SK-N-SH treated with all-trans-retinoic acid at 6 μM for 48 hours (cell line): ENCODE measurements around the gene SRPRA.

ENCODE experiments used
- BACH2 ChIP-seq: fragments of 250-450 bp; sonication (Bioruptor Pico); IDR thresholded peaks from 2 replicates; pipeline ENCODE4 v1.9.0; 2021; ENCODE audit warnings: mild to moderate bottlenecking, borderline replicate concordance
- CREB5 ChIP-seq: fragments of 250-450 bp; sonication (Bioruptor Pico); IDR thresholded peaks from 2 replicates; pipeline ENCODE4 v1.5.1; 2020; ENCODE audit warnings: low read depth, mild to moderate bottlenecking, moderate library complexity
- PATZ1 ChIP-seq: fragments of 250-450 bp; sonication (Bioruptor Pico); IDR thresholded peaks from 2 replicates; pipeline ENCODE4 v1.8.0; 2020; ENCODE audit warnings: mild to moderate bottlenecking, moderate library complexity, borderline replicate concordance
- POU6F1 ChIP-seq: fragments of 250-450 bp; sonication (Bioruptor Pico); IDR thresholded peaks from 2 replicates; pipeline ENCODE4 v1.8.0; 2021; ENCODE audit warnings: low read depth, mild to moderate bottlenecking, moderate library complexity, borderline replicate concordance
- RARB ChIP-seq: fragments of 250-450 bp; sonication (Bioruptor Pico); IDR thresholded peaks from 2 replicates; pipeline ENCODE4 v1.8.0; 2021; ENCODE audit warnings: mild to moderate bottlenecking, moderate library complexity
- SNAI2 ChIP-seq: fragments of 250-450 bp; sonication (Bioruptor Pico); IDR thresholded peaks from 2 replicates; pipeline ENCODE4 v1.5.0; 2020; ENCODE audit warnings: mild to moderate bottlenecking, moderate library complexity
- TOX ChIP-seq: fragments of 250-450 bp; sonication (Bioruptor Pico); IDR thresholded peaks from 2 replicates; pipeline ENCODE4 v1.8.0; 2021; ENCODE audit warnings: mild to moderate bottlenecking, moderate library complexity, borderline replicate concordance
- ZC3H10 ChIP-seq: fragments of 250-450 bp; sonication (Bioruptor Pico); IDR thresholded peaks from 2 replicates; pipeline ENCODE4 v1.5.1; 2021; ENCODE audit warnings: mild to moderate bottlenecking, moderate library complexity
- ZNF565 ChIP-seq: fragments of 450-650 bp; formaldehyde crosslinking; conservative IDR thresholded peaks from 2 replicates; pipeline ENCODE4 v1.5.0; 2020; ENCODE audit warnings: low read depth, mild to moderate bottlenecking, moderate library complexity
- ZNF8 ChIP-seq: fragments of 450-650 bp; formaldehyde crosslinking; IDR thresholded peaks from 2 replicates; pipeline ENCODE4 v1.5.0; 2020; ENCODE audit warnings: mild to moderate bottlenecking, moderate library complexity
- TF ChIP-seq, protein P1 (sequence below): fragments of 250-450 bp; sonication (Bioruptor Pico); IDR thresholded peaks from 2 replicates; pipeline ENCODE4 v1.5.0; 2020; ENCODE audit warnings: mild to moderate bottlenecking, moderate library complexity

- TF ChIP-seq CREB5 (CRISPR knock-in tag), result no peak
- no peak for TF ChIP-seq RARB (CRISPR knock-in tag)
- TF ChIP-seq POU6F1 (CRISPR knock-in tag), result no peak
- TF ChIP-seq, protein P1, sequence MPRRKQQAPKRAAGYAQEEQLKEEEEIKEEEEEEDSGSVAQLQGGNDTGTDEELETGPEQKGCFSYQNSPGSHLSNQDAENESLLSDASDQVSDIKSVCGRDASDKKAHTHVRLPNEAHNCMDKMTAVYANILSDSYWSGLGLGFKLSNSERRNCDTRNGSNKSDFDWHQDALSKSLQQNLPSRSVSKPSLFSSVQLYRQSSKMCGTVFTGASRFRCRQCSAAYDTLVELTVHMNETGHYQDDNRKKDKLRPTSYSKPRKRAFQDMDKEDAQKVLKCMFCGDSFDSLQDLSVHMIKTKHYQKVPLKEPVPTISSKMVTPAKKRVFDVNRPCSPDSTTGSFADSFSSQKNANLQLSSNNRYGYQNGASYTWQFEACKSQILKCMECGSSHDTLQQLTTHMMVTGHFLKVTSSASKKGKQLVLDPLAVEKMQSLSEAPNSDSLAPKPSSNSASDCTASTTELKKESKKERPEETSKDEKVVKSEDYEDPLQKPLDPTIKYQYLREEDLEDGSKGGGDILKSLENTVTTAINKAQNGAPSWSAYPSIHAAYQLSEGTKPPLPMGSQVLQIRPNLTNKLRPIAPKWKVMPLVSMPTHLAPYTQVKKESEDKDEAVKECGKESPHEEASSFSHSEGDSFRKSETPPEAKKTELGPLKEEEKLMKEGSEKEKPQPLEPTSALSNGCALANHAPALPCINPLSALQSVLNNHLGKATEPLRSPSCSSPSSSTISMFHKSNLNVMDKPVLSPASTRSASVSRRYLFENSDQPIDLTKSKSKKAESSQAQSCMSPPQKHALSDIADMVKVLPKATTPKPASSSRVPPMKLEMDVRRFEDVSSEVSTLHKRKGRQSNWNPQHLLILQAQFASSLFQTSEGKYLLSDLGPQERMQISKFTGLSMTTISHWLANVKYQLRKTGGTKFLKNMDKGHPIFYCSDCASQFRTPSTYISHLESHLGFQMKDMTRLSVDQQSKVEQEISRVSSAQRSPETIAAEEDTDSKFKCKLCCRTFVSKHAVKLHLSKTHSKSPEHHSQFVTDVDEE (CRISPR knock-in tag), result no peak
- TF ChIP-seq PATZ1, result no peak
- no peak for TF ChIP-seq BACH2 (CRISPR knock-in tag)
- TF ChIP-seq ZNF565, result no peak
- no peak for TF ChIP-seq ZNF8
- no peak for TF ChIP-seq ZC3H10
- TF ChIP-seq TOX (CRISPR knock-in tag), result no peak
- TF ChIP-seq SNAI2, result no peak
Observed at GRCh38 chr11:126284829-126285228, 16.1 kb upstream of the SRPRA start.
